Measurements from ENCODE around the gene TACC2. TPM values are rescaled to one million over a fixed set of nuclear protein-coding genes. Genes with fewer than 3 reads are reported as not detected.

Gene TACC2
- total RNA-seq, 1 experiment from 2014 or later: 24.4 TPM

DNA sequence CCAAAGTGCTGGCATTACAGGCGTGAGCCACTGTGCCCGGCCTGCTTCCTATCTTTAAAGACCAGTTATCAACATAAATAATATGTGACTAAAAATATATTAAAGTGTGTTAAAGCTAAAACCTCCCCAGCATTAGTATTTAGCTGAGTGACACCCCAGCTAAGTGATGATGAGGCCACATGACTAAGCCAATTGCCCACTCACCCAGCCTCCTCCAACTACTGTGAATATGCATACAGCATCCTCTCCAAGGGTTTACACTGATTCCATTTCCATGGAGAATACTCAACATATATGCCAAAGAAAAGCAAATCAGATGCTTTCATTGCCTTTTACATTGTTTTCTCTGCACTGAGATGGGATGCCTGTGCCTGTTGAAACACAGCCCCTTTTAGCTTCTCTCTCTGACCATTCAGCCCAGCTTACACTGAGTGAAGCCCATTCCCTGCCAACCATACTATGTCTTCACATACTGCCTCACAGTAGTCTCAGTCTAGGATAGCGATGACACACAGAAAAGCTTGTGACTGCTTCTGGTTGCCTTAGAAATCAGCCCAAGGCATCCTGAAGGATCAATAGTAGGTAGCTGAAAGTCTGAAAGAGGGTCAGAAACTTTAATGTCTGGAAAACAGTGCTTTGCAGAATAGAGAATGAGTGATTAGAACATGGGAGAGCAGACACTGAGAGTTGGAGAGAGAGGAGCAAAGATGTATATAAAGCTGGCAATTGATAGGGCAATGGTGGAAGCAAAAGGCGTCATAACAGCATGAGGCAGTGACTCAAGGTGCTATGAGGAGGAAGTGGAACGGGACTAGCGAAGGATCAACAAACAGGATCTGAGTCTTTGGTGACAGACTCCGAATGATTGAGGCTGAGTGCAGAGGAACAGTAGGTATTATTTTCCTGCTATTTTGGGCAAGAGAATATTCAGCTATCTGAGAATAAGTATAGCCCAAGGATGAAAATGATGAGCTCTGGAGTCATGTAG lies 41.3 kb upstream of the TACC2 start:
- no peaks in the 10 kb centered on the region for H3K36me3 Mint-ChIP-seq (ENCODE audit: insufficient read depth, unreplicated experiment)
- peaks cover 8% of the 10 kb centered on the region for H3K4me1 Mint-ChIP-seq (ENCODE audit: low read depth, unreplicated experiment)
- intact Hi-C loops (cut with micrococcal nuclease; ENCODE audit: unreplicated experiment): no loop called here
- CTCF ChIA-PET: interaction anchor here (0.5 to 1.3 kb wide), 3 partner anchors 12 to 80 kb away, joined by 3 read pairs; no protein-coding TSS in a partner anchor
- no peak for DNase-seq
- no peak overlapping the region for H3K4me3 Mint-ChIP-seq (ENCODE audit: low read depth, unreplicated experiment)
- H3K9me3 Mint-ChIP-seq (ENCODE audit: low read depth, unreplicated experiment): no peaks in the 10 kb centered on the region
- TF ChIP-seq, protein P1, sequence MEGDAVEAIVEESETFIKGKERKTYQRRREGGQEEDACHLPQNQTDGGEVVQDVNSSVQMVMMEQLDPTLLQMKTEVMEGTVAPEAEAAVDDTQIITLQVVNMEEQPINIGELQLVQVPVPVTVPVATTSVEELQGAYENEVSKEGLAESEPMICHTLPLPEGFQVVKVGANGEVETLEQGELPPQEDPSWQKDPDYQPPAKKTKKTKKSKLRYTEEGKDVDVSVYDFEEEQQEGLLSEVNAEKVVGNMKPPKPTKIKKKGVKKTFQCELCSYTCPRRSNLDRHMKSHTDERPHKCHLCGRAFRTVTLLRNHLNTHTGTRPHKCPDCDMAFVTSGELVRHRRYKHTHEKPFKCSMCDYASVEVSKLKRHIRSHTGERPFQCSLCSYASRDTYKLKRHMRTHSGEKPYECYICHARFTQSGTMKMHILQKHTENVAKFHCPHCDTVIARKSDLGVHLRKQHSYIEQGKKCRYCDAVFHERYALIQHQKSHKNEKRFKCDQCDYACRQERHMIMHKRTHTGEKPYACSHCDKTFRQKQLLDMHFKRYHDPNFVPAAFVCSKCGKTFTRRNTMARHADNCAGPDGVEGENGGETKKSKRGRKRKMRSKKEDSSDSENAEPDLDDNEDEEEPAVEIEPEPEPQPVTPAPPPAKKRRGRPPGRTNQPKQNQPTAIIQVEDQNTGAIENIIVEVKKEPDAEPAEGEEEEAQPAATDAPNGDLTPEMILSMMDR (IDR thresholded peaks at IDR 0.05; ENCODE audit: unreplicated experiment): no peak
- H3K27ac Mint-ChIP-seq (ENCODE audit: unreplicated experiment): no peak overlapping the region
- no peaks in the 10 kb centered on the region for H3K27me3 Mint-ChIP-seq (ENCODE audit: unreplicated experiment)
- no TSS peak for BruUV-seq (replicated peaks)

DNA sequence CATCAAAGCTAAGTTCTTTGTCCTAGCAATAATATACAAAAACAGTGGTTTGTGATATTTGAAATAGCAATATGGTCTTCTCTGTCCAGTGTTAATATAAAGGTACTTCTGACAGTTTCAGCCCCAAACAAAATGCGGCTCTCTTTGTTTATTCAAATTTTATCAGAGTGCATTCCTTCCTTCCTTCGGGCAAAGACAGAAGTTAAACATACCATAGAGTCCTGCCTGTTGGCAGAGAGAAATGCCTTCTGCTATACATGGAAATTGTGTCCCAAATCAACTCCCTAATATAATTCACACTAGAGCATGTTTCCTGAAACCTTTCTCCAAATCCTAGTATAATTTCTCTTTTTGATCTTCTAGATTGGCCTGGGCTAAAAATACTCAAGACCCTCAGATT lies 39.9 kb upstream of the TACC2 start:
- TF ChIP-seq, protein P1 (IDR thresholded peaks at IDR 0.05; ENCODE audit: unreplicated experiment): no peak
- BruUV-seq (replicated peaks): no TSS peak
- no peak for DNase-seq
- no peak overlapping the region for H3K27ac Mint-ChIP-seq (ENCODE audit: unreplicated experiment)
- no peaks in the 10 kb centered on the region for H3K36me3 Mint-ChIP-seq (ENCODE audit: insufficient read depth, unreplicated experiment)
- H3K27me3 Mint-ChIP-seq (ENCODE audit: unreplicated experiment): no peaks in the 10 kb centered on the region
- no peaks in the 10 kb centered on the region for H3K9me3 Mint-ChIP-seq (ENCODE audit: low read depth, unreplicated experiment)
- CTCF ChIA-PET: interaction anchor here (0.6 to 1.3 kb wide), 3 partner anchors 13 to 25 kb away, joined by 3 to 4 read pairs (median 3); no protein-coding TSS in a partner anchor
- peaks cover 8% of the 10 kb centered on the region for H3K4me1 Mint-ChIP-seq (ENCODE audit: low read depth, unreplicated experiment)
- no peak overlapping the region for H3K4me3 Mint-ChIP-seq (ENCODE audit: low read depth, unreplicated experiment)
- intact Hi-C loops (cut with micrococcal nuclease; ENCODE audit: unreplicated experiment): no loop called here

DNA sequence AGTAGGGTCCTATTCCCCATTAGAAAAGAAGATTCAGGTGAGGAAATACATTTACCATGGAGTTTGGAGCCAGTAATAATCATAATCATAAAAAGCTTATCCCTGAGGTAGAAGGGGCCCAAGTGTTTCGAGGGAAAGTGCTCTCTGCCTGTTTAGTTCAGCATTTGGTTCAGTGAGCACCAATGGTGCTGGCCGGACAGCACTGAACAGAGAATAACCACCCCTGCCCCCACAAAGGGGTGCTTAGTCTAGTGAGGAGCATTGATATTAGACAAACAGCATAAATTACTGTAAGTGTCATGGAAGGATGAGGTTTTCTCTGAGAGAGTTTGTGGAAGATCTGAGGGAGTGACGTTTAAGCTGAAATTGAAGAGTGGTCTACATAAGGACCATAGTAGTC lies 39.5 kb upstream of the TACC2 start:
- CTCF ChIA-PET: interaction anchor here (0.6 to 1.0 kb wide), 2 partner anchors 21 to 26 kb away, joined by 3 to 4 read pairs; no protein-coding TSS in a partner anchor
- BruUV-seq (replicated peaks): no TSS peak
- H3K9me3 Mint-ChIP-seq (ENCODE audit: low read depth, unreplicated experiment): no peaks in the 10 kb centered on the region
- H3K4me1 Mint-ChIP-seq (ENCODE audit: low read depth, unreplicated experiment): peaks cover 8% of the 10 kb centered on the region
- H3K27ac Mint-ChIP-seq (ENCODE audit: unreplicated experiment): no peak overlapping the region
- TF ChIP-seq, protein P1 (IDR thresholded peaks at IDR 0.05; ENCODE audit: unreplicated experiment): no peak
- H3K27me3 Mint-ChIP-seq (ENCODE audit: unreplicated experiment): no peaks in the 10 kb centered on the region
- DNase-seq: no peak
- no peaks in the 10 kb centered on the region for H3K36me3 Mint-ChIP-seq (ENCODE audit: insufficient read depth, unreplicated experiment)
- intact Hi-C loops (cut with micrococcal nuclease; ENCODE audit: unreplicated experiment): no loop called here
- no peak overlapping the region for H3K4me3 Mint-ChIP-seq (ENCODE audit: low read depth, unreplicated experiment)

DNA sequence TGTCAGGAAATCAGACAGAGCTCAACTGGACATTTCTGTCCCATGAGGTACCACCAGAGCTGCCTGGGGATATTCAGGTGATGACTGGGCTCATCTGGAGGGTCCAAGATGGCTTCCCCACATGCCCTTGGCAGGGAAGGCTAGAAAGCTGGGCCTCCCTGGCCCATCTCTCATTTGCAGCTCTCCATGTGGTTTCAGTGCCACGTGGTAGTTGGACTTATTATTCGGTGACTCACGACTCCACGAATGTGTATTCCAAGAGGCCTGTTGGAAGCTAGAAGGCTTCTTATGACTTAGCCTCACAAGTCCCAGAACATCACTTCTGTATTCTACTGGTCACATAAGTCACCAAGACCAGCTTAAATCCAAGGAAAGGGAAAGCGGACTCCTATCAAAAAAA lies 36.7 kb upstream of the TACC2 start:
- Mint-ChIP-seq H3K27me3 (ENCODE audit: unreplicated experiment) (no peaks in the 10 kb centered on the region), H3K4me3 (ENCODE audit: low read depth, unreplicated experiment) (no peak overlapping the region), H3K27ac (ENCODE audit: unreplicated experiment) (no peak overlapping the region), H3K36me3 (ENCODE audit: insufficient read depth, unreplicated experiment) (peaks cover 8% of the 10 kb centered on the region), H3K9me3 (ENCODE audit: low read depth, unreplicated experiment) (no peaks in the 10 kb centered on the region), H3K4me1 (ENCODE audit: low read depth, unreplicated experiment) (peaks cover 8% of the 10 kb centered on the region)
- intact Hi-C loops (cut with micrococcal nuclease; ENCODE audit: unreplicated experiment): no loop called here
- no TSS peak for BruUV-seq (replicated peaks)
- no peak for DNase-seq
- CTCF ChIA-PET: no interaction called here
- TF ChIP-seq, protein P1 (IDR thresholded peaks at IDR 0.05; ENCODE audit: unreplicated experiment): no peak
